Activated CD4-positive, alpha-beta T cell treated with anti-CD3 and anti-CD28 coated beads for 36 hours (primary cell): ENCODE measurements around the gene SIM2. TPM values are rescaled to one million over a fixed set of nuclear protein-coding genes. Genes with fewer than 3 reads are reported as not detected.
"Not testable (repeated sequence)": the region's sequence is repeated elsewhere in the genome, so short reads cannot be mapped to it uniquely, and the experiment has no call there.

ENCODE experiments used
- ATAC-seq: fragments of 200-7000 bp; cut with Tn5 transposase; one replicate; pipeline ENCODE4 v1.10.0; 2021; ENCODE audit warnings: mild to moderate bottlenecking, moderate library complexity
- CTCF ChIA-PET: fragments of 350-600 bp; sonication (Branson Sonifier 250); formaldehyde crosslinking; loops from one replicate; lab custom pipeline; 2021; ENCODE audit warnings: antibody characterized with exemption; lab: Charles Lee
- POLR2A ChIA-PET: fragments of 350-600 bp; sonication (Branson Sonifier 250); formaldehyde crosslinking; loops from one replicate; lab custom pipeline; 2021; ENCODE audit warnings: antibody characterized with exemption, inconsistent platforms; lab: Charles Lee
- DNase-seq: peaks from one replicate; pipeline ENCODE4 v3.0.0-alpha.2; 2020
- H3K27ac Mint-ChIP-seq: one replicate; pipeline ENCODE4 v1.8.0; 2021; ENCODE audit warnings: mixed read lengths
- H3K27me3 Mint-ChIP-seq: one replicate; pipeline ENCODE4 v1.8.0; 2021; ENCODE audit warnings: mixed read lengths
- H3K36me3 Mint-ChIP-seq: one replicate; pipeline ENCODE4 v1.8.0; 2021; ENCODE audit warnings: low read depth, mixed read lengths
- H3K4me1 Mint-ChIP-seq: one replicate; pipeline ENCODE4 v1.8.0; 2021; ENCODE audit warnings: mixed read lengths
- H3K4me3 Mint-ChIP-seq: one replicate; pipeline ENCODE4 v1.8.0; 2021; ENCODE audit warnings: mild to moderate bottlenecking, moderate library complexity, mixed read lengths
- H3K9me3 Mint-ChIP-seq: one replicate; pipeline ENCODE4 v1.8.0; 2021; ENCODE audit warnings: low read depth, mixed read lengths
- intact Hi-C, 2 experiments: fragments of 100-400 bp; cut with DNase I in 1 of 2; cut with micrococcal nuclease in 1 of 2; formaldehyde crosslinking; loops; one replicate each; pipeline versions ENCODE4 v1.14.2 to v1.15.1; 2022 to 2024; cut with DNase I, micrococcal nuclease
- total RNA-seq, 2 experiments: library from RNA; stranded (reverse); gene quantifications; one replicate each; pipeline ENCODE4 v1.2.3, GENCODE V29; 2021

Gene SIM2
- total RNA-seq, result 1 to 10 TPM; 2.0 to 2.4 TPM

GRCh38 chr21:36698981-36699545 is at the start of gene SIM2:
TSS of gene SIM2 (plus strand) at chr21:36699115. CDS start at chr21:36699747, 632 bp downstream.
- ATAC-seq (peak; percentile 19), DNase-seq (peak; percentile 44)
- Mint-ChIP-seq H3K36me3 (no peaks in the 10 kb centered on the region), H3K27me3 (peaks cover 68% of the 10 kb centered on the region), H3K9me3 (no peaks in the 10 kb centered on the region), H3K4me3 (peak within 1 kb of the TSS; percentile 64), H3K4me1 (peaks cover 21% of the 10 kb centered on the region), H3K27ac (no peak within 1 kb of the TSS)
- POLR2A ChIA-PET, result no interaction called here
- intact Hi-C loops, result no loop called here
- CTCF ChIA-PET, result interaction anchor here (0.7 kb wide), 1 partner anchor 24 kb away, joined by 3 read pairs; no protein-coding TSS in a partner anchor

DNA sequence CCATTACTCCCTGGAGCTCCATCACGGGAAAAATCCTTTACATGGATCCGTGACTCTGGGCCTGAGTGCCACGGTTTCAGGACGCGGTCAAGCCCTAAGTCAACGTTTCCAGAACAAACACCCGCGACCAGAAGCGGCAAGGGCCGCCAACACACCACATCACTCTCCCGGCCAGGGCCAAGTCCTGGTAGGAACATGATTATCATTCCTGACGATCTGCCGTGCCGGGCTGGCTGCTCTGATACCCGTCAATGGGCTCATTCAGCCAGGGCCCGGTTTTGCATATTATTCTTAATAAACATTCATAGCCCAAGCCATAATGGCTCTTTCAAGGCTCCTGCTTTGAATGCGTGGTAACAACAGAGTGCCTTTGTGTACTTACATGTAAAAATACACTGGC is 44.6 kb upstream of the SIM2 start:
- no peak overlapping the region for H3K27ac Mint-ChIP-seq
- intact Hi-C loops, result no loop called here
- no peaks in the 10 kb centered on the region for H3K4me1 Mint-ChIP-seq
- H3K4me3 Mint-ChIP-seq, result no peak overlapping the region
- DNase-seq (no peak), ATAC-seq (no peak)
- no peaks in the 10 kb centered on the region for H3K9me3 Mint-ChIP-seq
- CTCF ChIA-PET, result interaction anchor here (2.6 kb wide), 1 partner anchor 24 kb away, joined by 10 read pairs; no protein-coding TSS in a partner anchor
- POLR2A ChIA-PET, result no interaction called here
- no peaks in the 10 kb centered on the region for H3K36me3 Mint-ChIP-seq
- peaks cover 7% of the 10 kb centered on the region for H3K27me3 Mint-ChIP-seq

DNA sequence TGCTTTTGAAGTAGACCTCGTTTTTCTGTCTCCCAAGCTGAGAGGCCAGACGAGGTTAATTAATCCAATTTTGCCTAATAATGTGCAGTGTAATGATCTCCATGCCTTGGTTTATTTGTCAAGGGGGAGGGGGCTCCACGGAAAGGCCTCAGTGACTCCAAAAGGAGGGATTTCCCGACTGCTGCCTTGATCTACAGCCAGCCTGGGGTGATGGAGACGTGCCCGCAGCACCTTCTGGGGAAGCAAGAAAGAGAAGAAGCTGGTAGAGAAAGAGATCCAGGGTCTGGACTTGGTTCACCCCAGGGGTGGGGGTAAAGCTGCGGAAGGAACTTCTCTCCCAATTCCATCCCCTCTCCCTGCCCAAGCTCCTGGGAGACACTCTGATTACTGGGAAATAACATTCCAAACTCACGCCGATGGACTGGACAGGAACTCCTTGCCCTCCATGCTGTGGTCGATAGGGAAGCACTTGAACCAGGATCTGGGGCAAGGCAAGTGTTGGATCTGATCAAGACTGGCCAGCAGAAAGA is 44.1 kb upstream of the SIM2 start:
- no peaks in the 10 kb centered on the region for H3K9me3 Mint-ChIP-seq
- H3K27me3 Mint-ChIP-seq, result peaks cover 8% of the 10 kb centered on the region
- DNase-seq (no peak), ATAC-seq (no peak)
- POLR2A ChIA-PET, result no interaction called here
- H3K36me3 Mint-ChIP-seq, result no peaks in the 10 kb centered on the region
- CTCF ChIA-PET, result interaction anchor here (1.0 to 2.6 kb wide), 2 partner anchors 9 to 24 kb away, joined by 4 to 10 read pairs; no protein-coding TSS in a partner anchor
- intact Hi-C loops, result no loop called here
- no peak overlapping the region for H3K27ac Mint-ChIP-seq
- no peak overlapping the region for H3K4me3 Mint-ChIP-seq
- H3K4me1 Mint-ChIP-seq, result no peaks in the 10 kb centered on the region

- intact Hi-C loops, result no loop called here
- Mint-ChIP-seq H3K36me3 (no peaks in the 10 kb centered on the region), H3K9me3 (no peaks in the 10 kb centered on the region), H3K4me1 (no peaks in the 10 kb centered on the region), H3K27ac (no peak overlapping the region), H3K27me3 (peaks cover 14% of the 10 kb centered on the region), H3K4me3 (no peak overlapping the region)
- ChIA-PET CTCF (interaction anchor here (0.5 to 2.6 kb wide), 2 partner anchors 24 to 25 kb away, joined by 3 to 10 read pairs; no protein-coding TSS in a partner anchor), POLR2A (no interaction called here)
- DNase-seq, result no peak
- ATAC-seq, result no peak
Observed at GRCh38 chr21:36656138-36656537, 42.8 kb upstream of the SIM2 start.

- DNase-seq, H3K4me3 Mint-ChIP-seq, H3K9me3 Mint-ChIP-seq, H3K4me1 Mint-ChIP-seq, ATAC-seq, POLR2A ChIA-PET, H3K27ac Mint-ChIP-seq, intact Hi-C loops, H3K36me3 Mint-ChIP-seq: not testable (repeated sequence)
- H3K27me3 Mint-ChIP-seq, result peaks cover 19% of the 10 kb centered on the region
- CTCF ChIA-PET, result interaction anchor here (1.3 to 1.5 kb wide), 2 partner anchors 27 to 55 kb away, joined by 3 to 4 read pairs; no protein-coding TSS in a partner anchor
Observed at GRCh38 chr21:36657290-36657689, 41.6 kb upstream of the SIM2 start.

GRCh38 chr21:36657999-36658398 is 40.9 kb upstream of the SIM2 start:
- DNase-seq (no peak), ATAC-seq (no peak)
- no peaks in the 10 kb centered on the region for H3K4me1 Mint-ChIP-seq
- no peak overlapping the region for H3K27ac Mint-ChIP-seq
- ChIA-PET POLR2A (no interaction called here), CTCF (interaction anchor here (0.5 to 1.5 kb wide), 3 partner anchors 28 to 56 kb away, joined by 3 to 4 read pairs (median 3); no protein-coding TSS in a partner anchor)
- H3K4me3 Mint-ChIP-seq, result no peak overlapping the region
- intact Hi-C loops, result no loop called here
- H3K27me3 Mint-ChIP-seq, result peaks cover 19% of the 10 kb centered on the region
- no peaks in the 10 kb centered on the region for H3K9me3 Mint-ChIP-seq
- no peaks in the 10 kb centered on the region for H3K36me3 Mint-ChIP-seq

- H3K36me3 Mint-ChIP-seq, result no peaks in the 10 kb centered on the region
- DNase-seq, result no peak
- no peaks in the 10 kb centered on the region for H3K9me3 Mint-ChIP-seq
- H3K4me1 Mint-ChIP-seq, result no peaks in the 10 kb centered on the region
- H3K4me3 Mint-ChIP-seq, result no peak overlapping the region
- CTCF ChIA-PET, result no interaction called here
- POLR2A ChIA-PET, result no interaction called here
- no peak for ATAC-seq
- peaks cover 24% of the 10 kb centered on the region for H3K27me3 Mint-ChIP-seq
- H3K27ac Mint-ChIP-seq, result no peak overlapping the region
- intact Hi-C loops, result no loop called here
Observed at GRCh38 chr21:36658926-36659325, 40.0 kb upstream of the SIM2 start.

DNA sequence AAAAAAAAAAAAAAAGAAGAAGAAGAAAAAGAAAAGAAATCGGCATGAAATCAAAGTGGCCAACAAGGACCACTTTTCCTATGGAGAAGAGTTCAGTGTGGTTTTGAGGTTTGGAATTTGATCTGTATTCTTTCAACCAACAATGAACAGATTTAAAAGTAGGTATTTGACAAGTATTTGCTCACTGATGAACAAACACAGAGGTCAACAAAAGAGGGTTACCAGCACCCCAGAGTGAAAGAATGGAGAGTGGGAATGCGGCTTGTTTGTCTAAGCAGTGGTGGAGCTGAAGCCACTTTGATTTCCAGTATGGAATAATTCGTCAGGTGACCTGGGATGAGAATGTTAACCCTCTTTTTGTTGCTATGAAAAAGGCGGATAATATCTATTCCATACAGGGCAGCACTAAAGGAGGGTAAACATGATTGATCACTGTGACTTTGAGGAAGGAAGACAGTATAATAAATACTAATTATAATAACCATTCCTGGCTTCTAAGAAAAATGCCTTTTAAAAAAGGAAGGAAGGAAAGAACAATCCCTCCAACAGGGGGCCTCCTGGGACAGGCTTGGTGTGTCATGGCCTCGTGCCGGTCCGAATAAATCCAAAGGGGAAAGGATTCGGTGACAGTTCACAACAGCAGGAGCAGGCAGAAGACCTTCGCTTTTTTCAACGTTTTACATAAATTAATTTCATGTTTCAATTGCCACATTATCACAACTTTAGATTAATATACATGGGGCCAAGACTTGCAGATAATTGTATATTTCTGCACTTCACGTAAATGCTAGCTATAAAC is 37.2 kb upstream of the SIM2 start:
- CTCF ChIA-PET, result interaction anchor here (2.4 kb wide), 1 partner anchor 31 kb away, joined by 8 read pairs; no protein-coding TSS in a partner anchor
- Mint-ChIP-seq H3K4me1 (no peaks in the 10 kb centered on the region), H3K27me3 (peaks cover 26% of the 10 kb centered on the region), H3K36me3 (no peaks in the 10 kb centered on the region), H3K9me3 (no peaks in the 10 kb centered on the region), H3K4me3 (no peak overlapping the region), H3K27ac (no peak overlapping the region)
- ATAC-seq (no peak), DNase-seq (peak; percentile 13)
- intact Hi-C loops, result no loop called here
- POLR2A ChIA-PET, result no interaction called here

DNA sequence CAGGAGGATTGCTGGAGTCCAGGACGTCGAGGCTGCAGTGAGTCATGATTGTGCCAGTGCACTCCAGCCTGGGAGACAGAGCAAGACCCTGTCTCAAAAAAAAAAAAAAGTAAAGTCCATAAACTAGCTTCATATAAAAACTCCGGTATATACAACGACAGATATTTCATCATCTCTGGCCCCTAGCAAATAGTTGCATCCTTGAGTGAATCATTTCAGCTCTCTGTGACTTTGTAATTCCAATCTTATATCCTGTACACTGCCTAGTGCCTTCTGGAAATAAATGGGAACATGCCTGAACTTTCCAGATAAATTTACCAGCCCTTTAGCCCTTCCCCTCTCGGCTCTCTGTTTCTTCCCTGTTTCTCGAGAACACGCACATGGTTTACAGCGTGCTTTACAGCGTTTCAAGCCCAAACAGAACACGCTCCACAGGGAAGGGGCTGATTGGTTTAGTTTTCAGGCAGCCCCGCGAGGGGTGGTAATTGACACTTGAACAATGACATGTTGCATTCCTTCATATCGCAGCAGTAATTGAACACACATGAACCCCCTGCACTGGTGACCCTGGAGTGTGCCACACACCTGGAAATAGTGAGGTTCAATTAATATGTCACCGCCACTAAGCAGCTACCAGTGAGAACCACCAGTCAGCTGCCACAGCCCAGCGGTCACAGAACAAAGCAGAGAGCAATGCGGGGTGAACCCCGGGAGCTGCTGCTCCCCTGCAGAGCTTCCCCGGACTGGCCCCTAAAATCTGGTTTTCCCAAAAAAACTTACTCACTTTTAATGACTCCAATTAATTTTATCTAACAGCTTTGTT is 35.7 kb upstream of the SIM2 start:
- ATAC-seq (no peak), DNase-seq (no peak)
- ChIA-PET CTCF (interaction anchor here (0.6 to 2.4 kb wide), 5 partner anchors 8 to 527 kb away, joined by 3 to 8 read pairs (median 3); no protein-coding TSS in a partner anchor), POLR2A (no interaction called here)
- peaks cover 21% of the 10 kb centered on the region for H3K27me3 Mint-ChIP-seq
- no peaks in the 10 kb centered on the region for H3K4me1 Mint-ChIP-seq
- intact Hi-C loops, result no loop called here
- no peak overlapping the region for H3K27ac Mint-ChIP-seq
- no peak overlapping the region for H3K4me3 Mint-ChIP-seq
- H3K36me3 Mint-ChIP-seq, result no peaks in the 10 kb centered on the region
- no peaks in the 10 kb centered on the region for H3K9me3 Mint-ChIP-seq

GRCh38 chr21:36664662-36664990 is 34.3 kb upstream of the SIM2 start:
- intact Hi-C loops, result no loop called here
- H3K27me3 Mint-ChIP-seq, result peaks cover 25% of the 10 kb centered on the region
- POLR2A ChIA-PET, result interaction anchor here (0.6 kb wide), 1 partner anchor 94 kb away, joined by 3 read pairs; no protein-coding TSS in a partner anchor
- ATAC-seq (no peak), DNase-seq (no peak)
- H3K4me3 Mint-ChIP-seq, result no peak overlapping the region
- CTCF ChIA-PET, result interaction anchor here (1.6 kb wide), 1 partner anchor 9 kb away, joined by 4 read pairs; no protein-coding TSS in a partner anchor
- H3K27ac Mint-ChIP-seq, result no peak overlapping the region
- H3K9me3 Mint-ChIP-seq, result no peaks in the 10 kb centered on the region
- H3K36me3 Mint-ChIP-seq, result no peaks in the 10 kb centered on the region
- no peaks in the 10 kb centered on the region for H3K4me1 Mint-ChIP-seq

GRCh38 chr21:36665806-36666205 is 33.1 kb upstream of the SIM2 start:
- H3K27ac Mint-ChIP-seq, result no peak overlapping the region
- peaks cover 17% of the 10 kb centered on the region for H3K27me3 Mint-ChIP-seq
- no peaks in the 10 kb centered on the region for H3K9me3 Mint-ChIP-seq
- ChIA-PET POLR2A (no interaction called here), CTCF (interaction anchor here (1.1 kb wide), 1 partner anchor 35 kb away, joined by 3 read pairs; no protein-coding TSS in a partner anchor)
- intact Hi-C loops, result no loop called here
- DNase-seq, result no peak
- ATAC-seq, result no peak
- no peak overlapping the region for H3K4me3 Mint-ChIP-seq
- H3K36me3 Mint-ChIP-seq, result no peaks in the 10 kb centered on the region
- H3K4me1 Mint-ChIP-seq, result no peaks in the 10 kb centered on the region
